ENCODE data around the gene AMH. TPM values are rescaled to one million over a fixed set of nuclear protein-coding genes. Genes with fewer than 3 reads are reported as not detected.

AMH gene
- total and polyA plus RNA-seq, 4 donors: 0.73 to 3.5 (median 1.8) TPM

- Histone ChIP-seq H3K36me3 (ENCODE audit: control insufficient read depth in 4 of 4, insufficient read depth in 4 of 4, low read length in 4 of 4) (peaks cover 9 to 86% (median 17%) of the 10 kb centered on the region in 4 donors), H3K27ac (ENCODE audit: low read depth in 1 of 2, low read length in 1 of 2) (no peak overlapping the region), H3K9ac (ENCODE audit: insufficient read depth in 1 of 2, low read length in 2 of 2) (no peak overlapping the region), H3K9me3 (ENCODE audit: control insufficient read depth in 4 of 4, insufficient read depth in 3 of 4, low read length in 3 of 4) (no peaks in the 10 kb centered on the region), H3K27me3 (ENCODE audit: control insufficient read depth in 3 of 3, insufficient read depth in 3 of 3, low read length in 2 of 3) (no peaks in the 10 kb centered on the region), H3K4me1 (ENCODE audit: control insufficient read depth in 5 of 5, insufficient read depth in 5 of 5, low read length in 5 of 5) (no peaks in the 10 kb centered on the region), H3K4me3 (no peak overlapping the region)
- DNase-seq (no peak), ATAC-seq (ENCODE audit: insufficient read depth, low FRiP score) (no peak)
- TF ChIP-seq CTCF (IDR thresholded peaks at IDR 0.05; ENCODE audit: control extremely low read depth, extremely low read depth): no peak
- WGBS, 2 donors: 96 to 97% methylated on average over 53 of the region's 53 CpGs
Measured at GRCh38 chr19:2226840-2227360, 22.2 kb upstream of the AMH start.

- WGBS, 2 donors: 89 to 91% methylated on average over 45 to 67 of the region's 67 CpGs
- no peak overlapping the region for H3K9ac ChIP-seq (ENCODE audit: insufficient read depth in 1 of 2, low read length in 2 of 2)
- H3K27me3 ChIP-seq (ENCODE audit: control insufficient read depth in 3 of 3, insufficient read depth in 3 of 3, low read length in 2 of 3): no peaks in the 10 kb centered on the region
- H3K4me3 ChIP-seq: no peak overlapping the region
- H3K4me1 ChIP-seq (ENCODE audit: control insufficient read depth in 5 of 5, insufficient read depth in 5 of 5, low read length in 5 of 5): no peaks in the 10 kb centered on the region
- H3K36me3 ChIP-seq (ENCODE audit: control insufficient read depth in 4 of 4, insufficient read depth in 4 of 4, low read length in 4 of 4): peaks cover 9 to 87% (median 17%) of the 10 kb centered on the region in 4 donors
- ATAC-seq (ENCODE audit: insufficient read depth, low FRiP score) (no peak), DNase-seq (no peak)
- no peak overlapping the region for H3K27ac ChIP-seq (ENCODE audit: low read depth in 1 of 2, low read length in 1 of 2)
- H3K9me3 ChIP-seq (ENCODE audit: control insufficient read depth in 4 of 4, insufficient read depth in 3 of 4, low read length in 3 of 4): no peaks in the 10 kb centered on the region
- no peak for TF ChIP-seq CTCF (IDR thresholded peaks at IDR 0.05; ENCODE audit: control extremely low read depth, extremely low read depth)
Measured at GRCh38 chr19:2227415-2228156, 21.5 kb upstream of the AMH start.

- H3K4me3 ChIP-seq: no peak overlapping the region
- WGBS, 2 donors: 96 to 97% methylated on average over 44 to 48 of the region's 48 CpGs
- H3K9ac ChIP-seq (ENCODE audit: insufficient read depth in 1 of 2, low read length in 2 of 2): no peak overlapping the region
- no peak overlapping the region for H3K27ac ChIP-seq (ENCODE audit: low read depth in 1 of 2, low read length in 1 of 2)
- H3K9me3 ChIP-seq (ENCODE audit: control insufficient read depth in 4 of 4, insufficient read depth in 3 of 4, low read length in 3 of 4): no peaks in the 10 kb centered on the region
- H3K27me3 ChIP-seq (ENCODE audit: control insufficient read depth in 3 of 3, insufficient read depth in 3 of 3, low read length in 2 of 3): no peaks in the 10 kb centered on the region
- ATAC-seq (ENCODE audit: insufficient read depth, low FRiP score) (no peak), DNase-seq (no peak)
- no peak for TF ChIP-seq CTCF (IDR thresholded peaks at IDR 0.05; ENCODE audit: control extremely low read depth, extremely low read depth)
- H3K4me1 ChIP-seq (ENCODE audit: control insufficient read depth in 5 of 5, insufficient read depth in 5 of 5, low read length in 5 of 5): no peaks in the 10 kb centered on the region
- peaks cover 9 to 86% (median 17%) of the 10 kb centered on the region in 4 donors for H3K36me3 ChIP-seq (ENCODE audit: control insufficient read depth in 4 of 4, insufficient read depth in 4 of 4, low read length in 4 of 4)
Measured at GRCh38 chr19:2228157-2229030, 20.7 kb upstream of the AMH start.

All from lung (tissue), 12 donors.